ENCODE results near the gene ARVCF. TPM values are rescaled to one million over a fixed set of nuclear protein-coding genes. Genes with fewer than 3 reads are reported as not detected.

Gene ARVCF
- total RNA-seq, 4 donors from 2014 or later = 10.7 to 21.2 (median 18.4) TPM

- Histone ChIP-seq H3K27me3 (no peaks in the 10 kb centered on the region), H3K36me3 (no peaks in the 10 kb centered on the region), H3K4me3 (no peak overlapping the region), H3K4me1 (peaks cover 0 to 4% (median 0%) of the 10 kb centered on the region in 4 donors), H3K9me3 (no peaks in the 10 kb centered on the region), H3K27ac (no peak overlapping the region)
- no peak for DNase-seq
- TF ChIP-seq, protein P1, sequence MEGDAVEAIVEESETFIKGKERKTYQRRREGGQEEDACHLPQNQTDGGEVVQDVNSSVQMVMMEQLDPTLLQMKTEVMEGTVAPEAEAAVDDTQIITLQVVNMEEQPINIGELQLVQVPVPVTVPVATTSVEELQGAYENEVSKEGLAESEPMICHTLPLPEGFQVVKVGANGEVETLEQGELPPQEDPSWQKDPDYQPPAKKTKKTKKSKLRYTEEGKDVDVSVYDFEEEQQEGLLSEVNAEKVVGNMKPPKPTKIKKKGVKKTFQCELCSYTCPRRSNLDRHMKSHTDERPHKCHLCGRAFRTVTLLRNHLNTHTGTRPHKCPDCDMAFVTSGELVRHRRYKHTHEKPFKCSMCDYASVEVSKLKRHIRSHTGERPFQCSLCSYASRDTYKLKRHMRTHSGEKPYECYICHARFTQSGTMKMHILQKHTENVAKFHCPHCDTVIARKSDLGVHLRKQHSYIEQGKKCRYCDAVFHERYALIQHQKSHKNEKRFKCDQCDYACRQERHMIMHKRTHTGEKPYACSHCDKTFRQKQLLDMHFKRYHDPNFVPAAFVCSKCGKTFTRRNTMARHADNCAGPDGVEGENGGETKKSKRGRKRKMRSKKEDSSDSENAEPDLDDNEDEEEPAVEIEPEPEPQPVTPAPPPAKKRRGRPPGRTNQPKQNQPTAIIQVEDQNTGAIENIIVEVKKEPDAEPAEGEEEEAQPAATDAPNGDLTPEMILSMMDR (IDR thresholded peaks at IDR 0.05) = no peak
- no peak for TF ChIP-seq POLR2A (IDR thresholded peaks at IDR 0.05)
Observed at GRCh38 chr22:19980766-19981165, 35.9 kb downstream of the ARVCF start.

DNA sequence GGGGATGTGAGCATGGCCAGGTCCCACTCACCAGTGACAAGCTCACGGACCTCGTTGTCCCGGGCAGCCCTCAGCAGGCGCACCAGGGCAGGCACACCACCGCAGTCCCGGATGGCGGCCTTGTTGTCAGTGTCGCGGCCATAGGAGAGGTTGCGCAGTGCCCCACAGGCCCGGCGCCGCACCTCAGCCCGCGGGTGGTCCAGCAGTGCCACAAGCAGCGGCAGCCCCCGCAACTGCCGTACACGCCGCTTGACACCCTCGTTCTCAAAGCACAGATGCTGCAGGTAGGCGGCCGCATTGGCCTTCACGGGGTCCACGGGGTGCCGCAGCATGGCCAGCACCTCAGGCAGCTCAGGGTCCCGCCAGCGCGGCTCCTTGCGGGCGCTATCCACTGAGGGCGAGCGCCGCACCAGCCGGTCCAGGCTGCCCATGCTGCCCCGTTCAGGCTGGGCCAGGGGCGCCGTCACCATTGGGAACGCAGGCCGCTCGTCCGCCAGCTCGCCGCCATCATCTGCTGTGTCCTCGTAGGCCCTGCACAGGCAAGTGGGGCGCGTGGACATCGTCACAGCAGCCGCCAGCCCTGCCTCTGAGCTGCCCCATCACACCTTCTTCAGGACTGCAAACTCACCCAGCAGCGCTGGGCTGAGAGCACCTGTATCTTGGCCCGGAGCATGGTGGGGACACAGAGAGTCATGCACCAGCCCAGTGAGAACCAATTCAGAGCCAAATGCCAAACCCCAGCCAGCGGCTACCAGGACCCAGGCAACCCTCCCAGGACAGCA lies 36.7 kb downstream of the ARVCF start:
- no peaks in the 10 kb centered on the region for H3K9me3 ChIP-seq
- no peak for DNase-seq
- no peaks in the 10 kb centered on the region for H3K36me3 ChIP-seq
- no peak overlapping the region for H3K4me3 ChIP-seq
- no peaks in the 10 kb centered on the region for H3K4me1 ChIP-seq
- H3K27me3 ChIP-seq = no peaks in the 10 kb centered on the region
- no peak overlapping the region for H3K27ac ChIP-seq
- TF ChIP-seq, protein P1 (IDR thresholded peaks at IDR 0.05) = no peak
- TF ChIP-seq POLR2A (IDR thresholded peaks at IDR 0.05) = no peak

DNA sequence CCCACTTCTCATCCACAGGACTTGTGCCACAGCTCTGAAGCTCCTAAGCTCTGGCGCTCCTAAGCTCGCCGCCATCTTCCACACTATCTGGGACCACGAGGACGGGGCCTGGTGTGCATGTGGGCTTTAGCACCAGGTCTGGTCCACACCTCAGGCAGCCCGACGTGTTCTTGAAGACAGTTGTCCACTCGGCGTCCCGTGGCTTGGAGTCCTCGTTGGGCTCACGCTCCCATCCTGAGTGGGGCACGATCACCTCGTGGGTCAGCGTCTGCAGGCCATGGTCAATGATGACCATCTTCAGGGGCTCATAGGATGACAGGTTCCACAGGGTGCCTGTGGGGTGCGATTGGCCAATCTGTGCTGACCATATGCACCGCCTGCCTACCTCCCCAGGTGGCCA lies 37.9 kb downstream of the ARVCF start:
- Histone ChIP-seq H3K36me3 (no peaks in the 10 kb centered on the region), H3K4me1 (no peaks in the 10 kb centered on the region), H3K27ac (no peak overlapping the region), H3K4me3 (no peak overlapping the region), H3K9me3 (no peaks in the 10 kb centered on the region), H3K27me3 (no peaks in the 10 kb centered on the region)
- TF ChIP-seq, protein P1 (IDR thresholded peaks at IDR 0.05) = no peak
- no peak for TF ChIP-seq POLR2A (IDR thresholded peaks at IDR 0.05)
- DNase-seq = no peak

DNA sequence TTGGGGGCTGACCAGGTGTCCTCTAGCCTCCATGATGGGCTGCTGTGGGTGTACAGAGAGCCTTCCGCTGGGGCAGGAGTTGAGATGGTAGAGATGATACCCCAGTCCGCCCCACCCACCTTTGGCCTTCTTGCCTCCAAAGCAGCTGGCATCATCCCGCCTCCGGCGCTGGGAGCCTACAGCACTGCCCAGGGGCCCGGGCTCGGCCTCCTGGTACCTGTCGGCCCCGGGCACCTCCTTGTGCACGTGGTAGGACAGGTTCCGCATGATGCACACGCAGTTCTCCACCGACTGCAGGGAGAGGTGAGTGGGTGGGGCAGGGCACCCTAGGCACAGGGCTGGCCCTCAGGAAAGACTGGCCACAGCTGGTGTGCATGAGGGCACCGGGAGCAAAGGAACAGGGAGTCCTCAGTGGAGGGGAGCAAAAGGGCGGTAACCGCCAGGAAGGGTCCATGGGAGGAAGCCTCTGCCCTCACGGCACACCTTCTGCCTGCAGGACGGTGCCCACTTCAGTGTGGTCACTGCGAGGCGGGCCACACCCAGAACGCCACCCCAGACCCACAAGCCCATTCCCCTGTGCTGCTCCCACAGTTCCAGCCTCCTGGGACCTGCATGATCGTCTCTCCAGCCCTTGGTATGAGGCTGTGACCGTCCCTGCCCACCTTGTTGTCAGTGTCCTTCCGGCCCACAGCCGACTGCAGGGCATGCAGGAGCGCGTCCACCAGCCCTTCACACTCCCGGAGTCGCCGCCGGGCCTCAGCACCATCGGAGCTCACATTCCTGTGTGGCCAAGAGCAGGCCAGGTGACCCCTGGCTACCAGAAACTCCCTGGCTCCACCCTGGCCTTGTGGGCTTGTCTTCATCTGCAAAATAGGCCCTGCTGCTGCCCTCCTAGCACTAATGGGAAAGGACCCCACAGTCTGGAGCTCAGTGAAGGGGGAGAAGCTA lies 39.1 kb downstream of the ARVCF start:
- no peaks in the 10 kb centered on the region for H3K27me3 ChIP-seq
- no peak for TF ChIP-seq POLR2A (IDR thresholded peaks at IDR 0.05)
- TF ChIP-seq, protein P1 (IDR thresholded peaks at IDR 0.05) = no peak
- no peak overlapping the region for H3K27ac ChIP-seq
- DNase-seq = no peak
- H3K36me3 ChIP-seq = no peaks in the 10 kb centered on the region
- no peaks in the 10 kb centered on the region for H3K4me1 ChIP-seq
- H3K9me3 ChIP-seq = no peaks in the 10 kb centered on the region
- no peak overlapping the region for H3K4me3 ChIP-seq

DNA sequence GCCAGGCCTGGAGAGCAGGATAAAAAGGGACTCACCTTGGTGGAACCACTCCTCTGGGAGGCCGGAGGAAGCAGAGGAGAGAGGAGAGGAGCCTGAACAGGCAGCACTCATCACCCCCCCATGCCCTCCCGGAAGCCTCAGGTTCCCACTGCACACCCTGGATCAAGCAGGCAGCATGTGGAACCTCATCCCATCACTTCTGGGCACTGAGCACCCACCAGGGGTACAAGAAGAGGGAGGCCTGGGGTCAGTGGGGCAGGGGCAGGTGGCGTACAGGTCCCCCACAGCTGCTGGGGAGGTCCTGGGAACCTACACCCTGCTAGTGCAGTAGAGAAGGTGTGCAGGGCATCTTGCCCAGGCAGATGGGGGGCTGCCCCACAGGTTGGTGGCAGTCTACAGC lies 40.0 kb downstream of the ARVCF start:
- no peak for DNase-seq
- Histone ChIP-seq H3K4me3 (no peak overlapping the region), H3K9me3 (no peaks in the 10 kb centered on the region), H3K27ac (no peak overlapping the region), H3K4me1 (peaks cover 0 to under 1% (median 0%) of the 10 kb centered on the region in 4 donors), H3K36me3 (no peaks in the 10 kb centered on the region), H3K27me3 (no peaks in the 10 kb centered on the region)
- TF ChIP-seq, protein P1 (IDR thresholded peaks at IDR 0.05) = no peak
- TF ChIP-seq POLR2A (IDR thresholded peaks at IDR 0.05) = no peak
